Measurements from ENCODE around the gene ABR. TPM values are rescaled to one million over a fixed set of nuclear protein-coding genes. Genes with fewer than 3 reads are reported as not detected.

The ABR gene
- total RNA-seq, 1 experiment from 2014 or later: 78.3 TPM

DNA sequence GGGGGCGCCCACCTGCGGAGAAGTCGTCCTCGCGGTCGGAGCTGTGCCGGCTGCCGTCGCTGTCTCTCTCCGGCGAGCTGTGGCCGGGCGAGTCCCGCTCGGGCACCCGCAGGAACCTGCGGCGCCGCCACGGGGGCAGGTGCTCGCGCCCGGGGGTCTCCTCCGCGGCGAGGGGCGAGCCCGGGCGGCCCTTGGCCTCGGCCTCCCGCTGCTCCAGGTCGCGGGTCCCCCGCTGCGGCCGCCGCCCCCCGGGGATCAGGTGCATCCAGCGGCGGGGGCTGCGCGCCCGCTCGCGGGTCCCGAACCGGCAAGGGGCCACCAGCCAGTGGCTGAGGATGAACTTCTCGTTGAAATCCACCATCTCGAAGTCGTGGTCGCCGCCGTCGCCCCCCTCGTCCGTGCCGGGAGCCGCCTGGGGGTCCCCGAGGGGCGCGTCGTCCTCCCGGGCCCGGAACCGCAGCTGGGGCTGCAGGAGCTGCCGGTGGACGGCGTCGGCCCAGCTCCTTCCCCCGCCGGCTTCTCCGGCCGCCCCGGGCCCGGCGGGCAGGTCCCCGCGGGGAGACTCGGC is 49.1 kb upstream of the ABR start:
- no peak overlapping the region for H3K27ac Mint-ChIP-seq (ENCODE audit: unreplicated experiment)
- ChIA-PET POLR2A (interaction anchor here (0.5 to 0.6 kb wide), 2 partner anchors 16 to 128 kb away, joined by 8 to 10 read pairs; no protein-coding TSS in a partner anchor), CTCF (interaction anchor here (0.6 to 0.9 kb wide), 3 partner anchors 10 to 171 kb away, joined by 3 to 4 read pairs (median 4); no protein-coding TSS in a partner anchor)
- Histone ChIP-seq H3K9me3 (no peaks in the 10 kb centered on the region), H3K4me1 (peaks cover 14% of the 10 kb centered on the region), H3K27me3 (replicated peaks; ENCODE audit: control insufficient read depth, insufficient read depth, low read length) (no peaks in the 10 kb centered on the region), H3K4me3 (ENCODE audit: low read depth, low read length) (peak overlapping the region; percentile 79), H3K36me3 (ENCODE audit: control insufficient read depth, insufficient read depth, low read length) (no peaks in the 10 kb centered on the region; the same call in 1 of the 2 replicates)
- TF ChIP-seq, protein P1, sequence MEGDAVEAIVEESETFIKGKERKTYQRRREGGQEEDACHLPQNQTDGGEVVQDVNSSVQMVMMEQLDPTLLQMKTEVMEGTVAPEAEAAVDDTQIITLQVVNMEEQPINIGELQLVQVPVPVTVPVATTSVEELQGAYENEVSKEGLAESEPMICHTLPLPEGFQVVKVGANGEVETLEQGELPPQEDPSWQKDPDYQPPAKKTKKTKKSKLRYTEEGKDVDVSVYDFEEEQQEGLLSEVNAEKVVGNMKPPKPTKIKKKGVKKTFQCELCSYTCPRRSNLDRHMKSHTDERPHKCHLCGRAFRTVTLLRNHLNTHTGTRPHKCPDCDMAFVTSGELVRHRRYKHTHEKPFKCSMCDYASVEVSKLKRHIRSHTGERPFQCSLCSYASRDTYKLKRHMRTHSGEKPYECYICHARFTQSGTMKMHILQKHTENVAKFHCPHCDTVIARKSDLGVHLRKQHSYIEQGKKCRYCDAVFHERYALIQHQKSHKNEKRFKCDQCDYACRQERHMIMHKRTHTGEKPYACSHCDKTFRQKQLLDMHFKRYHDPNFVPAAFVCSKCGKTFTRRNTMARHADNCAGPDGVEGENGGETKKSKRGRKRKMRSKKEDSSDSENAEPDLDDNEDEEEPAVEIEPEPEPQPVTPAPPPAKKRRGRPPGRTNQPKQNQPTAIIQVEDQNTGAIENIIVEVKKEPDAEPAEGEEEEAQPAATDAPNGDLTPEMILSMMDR (IDR thresholded peaks at IDR 0.05; ENCODE audit: insufficient read depth in 1 of 2, low read depth in 1 of 2, low read length in 1 of 2, severe bottlenecking in 1 of 2, unreplicated experiment in 1 of 2): no peak
- peaks cover 37% of the 10 kb centered on the region for H3K4me1 Mint-ChIP-seq (ENCODE audit: low read depth, unreplicated experiment)
- no TSS peak for BruUV-seq (replicated peaks)
- DNase-seq: peak in 1 of 2 experiments; percentile 31
- H3K27me3 Mint-ChIP-seq (ENCODE audit: insufficient read depth, unreplicated experiment): peaks cover 7% of the 10 kb centered on the region
- H3K9me3 Mint-ChIP-seq (ENCODE audit: unreplicated experiment): no peaks in the 10 kb centered on the region
- H3K4me3 Mint-ChIP-seq (ENCODE audit: unreplicated experiment): peak overlapping the region; percentile 73
- peaks cover 21% of the 10 kb centered on the region for H3K36me3 Mint-ChIP-seq (ENCODE audit: insufficient read depth, unreplicated experiment)
- intact Hi-C loops (cut with micrococcal nuclease; ENCODE audit: unreplicated experiment): no loop called here

DNA sequence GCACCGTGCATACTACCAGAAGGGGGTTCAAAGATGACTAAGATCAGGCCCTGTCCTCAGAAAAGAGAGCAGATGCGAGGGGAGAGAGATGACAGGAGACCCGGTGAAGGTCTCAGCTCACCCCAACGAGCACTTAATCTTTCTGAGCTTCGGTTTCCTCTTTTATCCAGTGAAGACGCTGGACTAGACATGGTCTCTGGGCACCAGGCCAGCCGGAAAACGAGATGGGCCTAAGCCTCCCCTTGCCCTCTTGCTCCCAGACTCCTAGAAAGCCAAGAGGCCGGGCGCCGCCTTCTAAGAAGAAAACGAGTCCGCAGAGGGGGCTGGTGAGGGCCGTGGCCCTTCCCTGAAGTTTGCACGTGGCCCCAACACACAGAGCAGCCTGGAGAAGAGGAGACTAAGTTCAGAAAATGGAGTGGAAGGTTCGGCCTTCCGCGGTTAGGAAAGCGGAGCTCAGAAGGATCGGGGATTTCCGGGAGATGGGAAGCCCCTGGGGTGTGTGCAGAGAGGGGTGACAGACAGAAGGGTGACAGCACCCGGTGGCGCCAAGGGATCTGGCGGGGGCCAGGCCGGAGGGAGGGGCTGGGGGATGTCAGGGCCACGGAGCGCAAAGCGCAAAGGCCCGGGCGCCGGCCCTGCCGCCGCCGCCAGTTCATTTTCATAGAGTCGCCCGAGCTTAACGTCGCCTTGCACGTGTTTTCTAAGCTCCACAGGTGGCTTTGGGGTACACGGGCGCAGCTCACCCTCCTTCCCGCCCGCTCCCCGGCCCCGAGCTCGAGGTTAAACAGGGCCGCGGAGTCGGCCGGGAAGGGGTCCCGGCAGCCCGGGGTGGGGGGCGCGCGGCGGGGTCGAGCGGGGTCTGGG is 48.4 kb upstream of the ABR start:
- peak overlapping the region; percentile 26 for H3K27ac Mint-ChIP-seq (ENCODE audit: unreplicated experiment)
- ChIA-PET CTCF (interaction anchor here (0.8 kb wide), 1 partner anchor 170 kb away, joined by 3 read pairs; no protein-coding TSS in a partner anchor), POLR2A (no interaction called here)
- peaks cover 7% of the 10 kb centered on the region for H3K27me3 Mint-ChIP-seq (ENCODE audit: insufficient read depth, unreplicated experiment)
- no TSS peak for BruUV-seq (replicated peaks)
- DNase-seq: no peak
- Histone ChIP-seq H3K4me1 (peaks cover 21% of the 10 kb centered on the region), H3K4me3 (ENCODE audit: low read depth, low read length) (peak overlapping the region; percentile 79; the same call in 1 of the 2 replicates), H3K27me3 (replicated peaks; ENCODE audit: control insufficient read depth, insufficient read depth, low read length) (no peaks in the 10 kb centered on the region), H3K9me3 (no peaks in the 10 kb centered on the region), H3K36me3 (ENCODE audit: control insufficient read depth, insufficient read depth, low read length) (no peaks in the 10 kb centered on the region; the same call in 1 of the 2 replicates)
- H3K36me3 Mint-ChIP-seq (ENCODE audit: insufficient read depth, unreplicated experiment): peaks cover 27% of the 10 kb centered on the region
- intact Hi-C loops (cut with micrococcal nuclease; ENCODE audit: unreplicated experiment): no loop called here
- TF ChIP-seq, protein P1 (IDR thresholded peaks at IDR 0.05; ENCODE audit: insufficient read depth in 1 of 2, low read depth in 1 of 2, low read length in 1 of 2, severe bottlenecking in 1 of 2, unreplicated experiment in 1 of 2): no peak
- H3K4me3 Mint-ChIP-seq (ENCODE audit: unreplicated experiment): peak overlapping the region; percentile 73
- no peaks in the 10 kb centered on the region for H3K9me3 Mint-ChIP-seq (ENCODE audit: unreplicated experiment)
- H3K4me1 Mint-ChIP-seq (ENCODE audit: low read depth, unreplicated experiment): peaks cover 43% of the 10 kb centered on the region

DNA sequence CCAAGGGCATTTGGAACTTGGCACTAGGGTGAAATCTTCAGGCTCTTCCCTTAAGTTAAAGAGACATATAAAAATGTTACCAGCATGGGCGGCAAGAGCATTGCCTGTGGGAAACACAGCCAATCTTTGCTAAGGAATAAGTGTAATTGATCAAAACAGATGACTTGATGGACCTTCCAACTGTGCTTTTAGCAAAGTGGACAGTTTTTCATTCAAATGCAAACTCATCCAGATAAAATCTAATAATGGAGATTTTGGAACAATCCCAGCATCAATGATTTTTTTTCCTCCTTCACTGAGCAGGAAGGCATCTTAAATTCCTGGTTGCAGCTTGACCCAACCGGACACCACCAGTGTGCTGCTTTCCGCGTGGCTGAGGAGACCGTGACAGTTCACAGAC is 47.6 kb upstream of the ABR start:
- TSS peak; percentile 18 for BruUV-seq (replicated peaks)
- peaks cover 7% of the 10 kb centered on the region for H3K27me3 Mint-ChIP-seq (ENCODE audit: insufficient read depth, unreplicated experiment)
- H3K36me3 ChIP-seq (ENCODE audit: control insufficient read depth, insufficient read depth, low read length): no peaks in the 10 kb centered on the region; the same call in 1 of the 2 replicates
- no peak for DNase-seq
- H3K4me3 ChIP-seq (ENCODE audit: low read depth, low read length): no peak overlapping the region
- H3K4me1 ChIP-seq: peaks cover 21% of the 10 kb centered on the region
- intact Hi-C loops (cut with micrococcal nuclease; ENCODE audit: unreplicated experiment): no loop called here
- peaks cover 38% of the 10 kb centered on the region for H3K4me1 Mint-ChIP-seq (ENCODE audit: low read depth, unreplicated experiment)
- H3K9me3 Mint-ChIP-seq (ENCODE audit: unreplicated experiment): no peaks in the 10 kb centered on the region
- POLR2A ChIA-PET: no interaction called here
- TF ChIP-seq, protein P1 (IDR thresholded peaks at IDR 0.05; ENCODE audit: insufficient read depth in 1 of 2, low read depth in 1 of 2, low read length in 1 of 2, severe bottlenecking in 1 of 2, unreplicated experiment in 1 of 2): no peak
- no peaks in the 10 kb centered on the region for H3K9me3 ChIP-seq
- H3K36me3 Mint-ChIP-seq (ENCODE audit: insufficient read depth, unreplicated experiment): peaks cover 30% of the 10 kb centered on the region
- no peak overlapping the region for H3K27ac Mint-ChIP-seq (ENCODE audit: unreplicated experiment)
- peak overlapping the region; percentile 73 for H3K4me3 Mint-ChIP-seq (ENCODE audit: unreplicated experiment)
- H3K27me3 ChIP-seq (replicated peaks; ENCODE audit: control insufficient read depth, insufficient read depth, low read length): no peaks in the 10 kb centered on the region
- CTCF ChIA-PET: no interaction called here

All from Caco-2 (cell line).